ENCODE data around the gene ATPAF2.

GRCh38 chr17:18017958-18018357 is 21.0 kb downstream of the ATPAF2 start:
- no peak for TF ChIP-seq CTCF (IDR thresholded peaks at IDR 0.05)
- TF ChIP-seq ZFX (IDR thresholded peaks at IDR 0.05; ENCODE audit: borderline replicate concordance), result no peak
